Liver (tissue), 3 donors: ENCODE results near the gene SLC2A4RG.

Experiments used
- CTCF ChIP-seq: fragments of 150-350 bp; IDR thresholded peaks from 2 replicates; pipeline ENCODE4 v1.5.1; 2017; ENCODE audit warnings: improper control_type of control experiment, low read depth, low read length; ENCODE audit not compliant: missing input control
- EGR1 ChIP-seq, 2 donors: IDR thresholded peaks; 2 replicates each; pipeline ENCODE4 v1.6.1; 2016 to 2018; ENCODE audit warnings: antibody characterized with exemption in 2 of 2, low read depth in 2 of 2
- GABPA ChIP-seq, 2 donors: IDR thresholded peaks in 1 of 2; conservative IDR thresholded peaks in 1 of 2; 2 replicates each; pipeline ENCODE4 v1.6.1; 2016; ENCODE audit warnings: antibody characterized with exemption in 2 of 2, mild to moderate bottlenecking in 1 of 2, moderate library complexity in 1 of 2
- HNF4A ChIP-seq, 2 donors: conservative IDR thresholded peaks; 2 replicates each; pipeline ENCODE4 v1.6.1; 2016; ENCODE audit warnings: antibody characterized with exemption in 2 of 2, mild to moderate bottlenecking in 2 of 2
- MAX ChIP-seq: IDR thresholded peaks from 2 replicates; pipeline ENCODE4 v1.6.1; 2016; ENCODE audit warnings: antibody characterized with exemption
- RAD21 ChIP-seq, 2 donors: IDR thresholded peaks; 2 replicates each; pipeline ENCODE4 v1.6.1; 2016; ENCODE audit warnings: antibody characterized with exemption in 2 of 2, mild to moderate bottlenecking in 2 of 2
- REST ChIP-seq: IDR thresholded peaks from 2 replicates; pipeline ENCODE4 v1.6.1; 2016; ENCODE audit warnings: antibody characterized with exemption, mild to moderate bottlenecking
- SP1 ChIP-seq: IDR thresholded peaks from 2 replicates; pipeline ENCODE4 v1.6.1; 2018; ENCODE audit warnings: antibody characterized with exemption, mild to moderate bottlenecking
- TAF1 ChIP-seq: conservative IDR thresholded peaks from 2 replicates; pipeline ENCODE4 v1.6.1; 2016; ENCODE audit warnings: antibody characterized with exemption, mild to moderate bottlenecking
- YY1 ChIP-seq: IDR thresholded peaks from 2 replicates; pipeline ENCODE4 v1.6.1; 2016; ENCODE audit warnings: antibody characterized with exemption, mild to moderate bottlenecking
- TF ChIP-seq, protein P1 (sequence below): IDR thresholded peaks from 2 replicates; pipeline ENCODE4 v1.6.1; 2016; ENCODE audit warnings: antibody characterized with exemption
- donor health status: healthy.
- donor health status: healthy.

DNA sequence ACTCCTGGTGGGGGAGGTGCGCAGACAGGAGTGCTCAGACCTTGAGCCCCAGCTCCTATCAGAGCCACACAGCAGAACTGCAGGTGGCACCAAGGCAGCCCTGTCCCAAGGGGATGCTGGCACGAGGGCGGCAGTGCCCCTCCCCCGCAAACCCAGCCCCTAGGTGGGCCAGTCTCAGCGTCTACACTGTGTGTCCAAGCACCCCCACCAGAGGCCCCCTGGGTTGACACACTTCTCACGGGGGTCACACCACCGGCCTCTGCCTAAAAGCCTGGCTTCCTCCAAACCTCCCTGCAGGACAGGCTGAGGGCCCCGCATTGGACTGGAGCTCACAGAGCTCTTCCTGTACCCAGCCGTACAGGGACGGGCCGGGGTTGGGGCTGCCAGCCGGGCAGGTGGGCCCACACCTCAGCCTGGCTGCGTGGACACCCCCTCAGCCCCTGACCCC, 8.1 kb downstream of the SLC2A4RG start:
- TF ChIP-seq EGR1 (IDR thresholded peaks at IDR 0.05; ENCODE audit: low read depth in 2 of 2) (no peak), YY1 (no peak), CTCF (no peak), RAD21 (IDR thresholded peaks at IDR 0.05) (no peak), SP1 (no peak), MAX (no peak), GABPA (IDR thresholded peaks at IDR 0.05 in 1 of 2, conservative IDR thresholded peaks at IDR 0.05 in 1 of 2) (no peak), HNF4A (conservative IDR thresholded peaks at IDR 0.05) (no peak), TAF1 (no peak), REST (no peak)
- TF ChIP-seq, protein P1, sequence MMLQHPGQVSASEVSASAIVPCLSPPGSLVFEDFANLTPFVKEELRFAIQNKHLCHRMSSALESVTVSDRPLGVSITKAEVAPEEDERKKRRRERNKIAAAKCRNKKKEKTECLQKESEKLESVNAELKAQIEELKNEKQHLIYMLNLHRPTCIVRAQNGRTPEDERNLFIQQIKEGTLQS: no peak
